ENCODE results near the gene KCNH8. TPM values are rescaled to one million over a fixed set of nuclear protein-coding genes. Genes with fewer than 3 reads are reported as not detected.

The KCNH8 gene
- total and polyA plus RNA-seq, 2 experiments from 2014 or later, result not detected

GRCh38 chr3:19190126-19190525, 41.8 kb downstream of the KCNH8 start:
- no peaks in the 10 kb centered on the region for H3K36me3 ChIP-seq (ENCODE audit: low read depth)
- in situ Hi-C loops (cut with MboI), result no loop called here
- no peak for DNase-seq

GRCh38 chr3:19190602-19191001, 42.3 kb downstream of the KCNH8 start:
- WGBS, 2 experiments (ENCODE audit: low coverage in 1 of 2, low lambda C conversion rate in 2 of 2, missing lambda C conversion rate in 2 of 2), result 32 to 40% methylated on average over 4 of the region's 4 CpGs
- Histone ChIP-seq H3K27ac (no peak overlapping the region), H3K27me3 (replicated peaks; ENCODE audit: insufficient read depth) (no peaks in the 10 kb centered on the region), H3K9me2 (ENCODE audit: insufficient read depth) (no peaks in the 10 kb centered on the region), H3K4me1 (ENCODE audit: insufficient read depth) (no peaks in the 10 kb centered on the region), H3F3A (ENCODE audit: insufficient read depth) (no peaks in the 10 kb centered on the region), H3K79me2 (ENCODE audit: insufficient read depth) (no peaks in the 10 kb centered on the region), H3K4me2 (ENCODE audit: unreplicated experiment) (no peak overlapping the region), H3K9me3 (ENCODE audit: low read depth) (no peaks in the 10 kb centered on the region), H3K36me3 (ENCODE audit: low read depth) (no peaks in the 10 kb centered on the region), H2AFZ (no peak overlapping the region), H3K9ac (no peak overlapping the region), H3K4me3 (no peak overlapping the region), H4K20me1 (ENCODE audit: insufficient read depth) (no peaks in the 10 kb centered on the region)
- DNase-seq, result no peak
- in situ Hi-C loops (cut with MboI), result no loop called here
- TF ChIP-seq EZH2 (IDR thresholded peaks at IDR 0.05; ENCODE audit: insufficient read depth, poor library complexity, severe bottlenecking), result no peak

More at GRCh38 chr3:19190126-19190525, 41.8 kb downstream of the KCNH8 start:
- H2AFZ ChIP-seq, result no peak overlapping the region
- no peaks in the 10 kb centered on the region for H3K79me2 ChIP-seq (ENCODE audit: insufficient read depth)
- H3K9me2 ChIP-seq (ENCODE audit: insufficient read depth), result no peaks in the 10 kb centered on the region
- 0 to 2% methylated on average over 1 of the region's 1 CpG for WGBS, 2 experiments (ENCODE audit: low coverage in 1 of 2, low lambda C conversion rate in 2 of 2, missing lambda C conversion rate in 2 of 2)
- H3K9ac ChIP-seq, result no peak overlapping the region
- H3K4me1 ChIP-seq (ENCODE audit: insufficient read depth), result no peaks in the 10 kb centered on the region
- no peak overlapping the region for H3K4me2 ChIP-seq (ENCODE audit: unreplicated experiment)
- no peaks in the 10 kb centered on the region for H3K9me3 ChIP-seq (ENCODE audit: low read depth)
- H3K27ac ChIP-seq, result no peak overlapping the region
- H3K4me3 ChIP-seq, result no peak overlapping the region
- H4K20me1 ChIP-seq (ENCODE audit: insufficient read depth), result no peaks in the 10 kb centered on the region
- H3F3A ChIP-seq (ENCODE audit: insufficient read depth), result no peaks in the 10 kb centered on the region
- no peaks in the 10 kb centered on the region for H3K27me3 ChIP-seq (replicated peaks; ENCODE audit: insufficient read depth)
- TF ChIP-seq EZH2 (IDR thresholded peaks at IDR 0.05; ENCODE audit: insufficient read depth, poor library complexity, severe bottlenecking) (no peak), EZH2phosphoT487 (IDR thresholded peaks at IDR 0.05; ENCODE audit: insufficient read depth, low read depth) (no peak)

GRCh38 chr3:19199131-19199530, 50.8 kb downstream of the KCNH8 start:
- Histone ChIP-seq H3K4me3 (no peak overlapping the region), H3K4me2 (ENCODE audit: unreplicated experiment) (no peak overlapping the region), H3K36me3 (ENCODE audit: low read depth) (no peaks in the 10 kb centered on the region), H2AFZ (no peak overlapping the region), H3F3A (ENCODE audit: insufficient read depth) (no peaks in the 10 kb centered on the region), H3K27ac (no peak overlapping the region), H3K9ac (no peak overlapping the region), H4K20me1 (ENCODE audit: insufficient read depth) (no peaks in the 10 kb centered on the region), H3K9me3 (ENCODE audit: low read depth) (no peaks in the 10 kb centered on the region), H3K79me2 (ENCODE audit: insufficient read depth) (no peaks in the 10 kb centered on the region), H3K27me3 (replicated peaks; ENCODE audit: insufficient read depth) (no peaks in the 10 kb centered on the region), H3K4me1 (ENCODE audit: insufficient read depth) (no peaks in the 10 kb centered on the region), H3K9me2 (ENCODE audit: insufficient read depth) (no peaks in the 10 kb centered on the region)
- TF ChIP-seq EZH2phosphoT487 (IDR thresholded peaks at IDR 0.05; ENCODE audit: insufficient read depth, low read depth), result no peak
- no peak for TF ChIP-seq EZH2 (IDR thresholded peaks at IDR 0.05; ENCODE audit: insufficient read depth, poor library complexity, severe bottlenecking)
- in situ Hi-C loops (cut with MboI), result no loop called here
- DNase-seq, result no peak
- WGBS, 2 experiments (ENCODE audit: low coverage in 1 of 2, low lambda C conversion rate in 2 of 2, missing lambda C conversion rate in 2 of 2), result 10 to 22% methylated on average over 2 of the region's 2 CpGs

- Histone ChIP-seq H3K4me3 (no peak overlapping the region), H3K4me1 (ENCODE audit: insufficient read depth) (no peaks in the 10 kb centered on the region), H3K27me3 (replicated peaks; ENCODE audit: insufficient read depth) (no peaks in the 10 kb centered on the region), H4K20me1 (ENCODE audit: insufficient read depth) (no peaks in the 10 kb centered on the region), H3K9ac (no peak overlapping the region), H3K36me3 (ENCODE audit: low read depth) (no peaks in the 10 kb centered on the region), H3K79me2 (ENCODE audit: insufficient read depth) (no peaks in the 10 kb centered on the region), H3F3A (ENCODE audit: insufficient read depth) (no peaks in the 10 kb centered on the region), H3K9me3 (ENCODE audit: low read depth) (no peaks in the 10 kb centered on the region), H3K27ac (no peak overlapping the region), H2AFZ (no peak overlapping the region), H3K9me2 (ENCODE audit: insufficient read depth) (no peaks in the 10 kb centered on the region), H3K4me2 (ENCODE audit: unreplicated experiment) (no peak overlapping the region)
- TF ChIP-seq EZH2phosphoT487 (IDR thresholded peaks at IDR 0.05; ENCODE audit: insufficient read depth, low read depth) (no peak), EZH2 (IDR thresholded peaks at IDR 0.05; ENCODE audit: insufficient read depth, poor library complexity, severe bottlenecking) (no peak)
- WGBS, 2 experiments (ENCODE audit: low coverage in 1 of 2, low lambda C conversion rate in 2 of 2, missing lambda C conversion rate in 2 of 2), result 17 to 34% methylated on average over 2 of the region's 2 CpGs
- in situ Hi-C loops (cut with MboI), result no loop called here
- no peak for DNase-seq
These were observed 54.0 kb downstream of the KCNH8 start for GRCh38 chr3:19202303-19202702.

DNA sequence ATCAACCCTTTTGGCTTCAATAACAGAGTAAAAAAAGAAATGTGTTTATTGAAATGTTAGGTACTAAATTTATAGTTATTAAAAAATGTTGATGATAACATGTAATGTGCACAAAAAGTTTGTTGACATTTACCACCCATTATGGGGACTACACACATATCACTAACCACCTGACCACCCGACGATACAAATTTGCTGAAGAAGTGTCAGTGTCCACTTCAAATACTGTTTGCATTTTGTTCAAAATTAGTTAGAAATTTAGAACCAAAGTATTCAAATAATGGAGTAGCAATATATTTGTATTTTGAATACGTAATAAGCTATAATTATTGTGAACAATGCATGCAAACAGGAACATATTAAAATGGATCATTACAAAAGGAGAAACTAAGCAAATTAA, 54.4 kb downstream of the KCNH8 start:
- Histone ChIP-seq H3F3A (ENCODE audit: insufficient read depth) (no peaks in the 10 kb centered on the region), H3K4me2 (ENCODE audit: unreplicated experiment) (no peak overlapping the region), H4K20me1 (ENCODE audit: insufficient read depth) (no peaks in the 10 kb centered on the region), H3K79me2 (ENCODE audit: insufficient read depth) (no peaks in the 10 kb centered on the region), H3K4me3 (no peak overlapping the region), H3K9me3 (ENCODE audit: low read depth) (no peaks in the 10 kb centered on the region), H3K36me3 (ENCODE audit: low read depth) (no peaks in the 10 kb centered on the region), H3K27ac (no peak overlapping the region), H3K4me1 (ENCODE audit: insufficient read depth) (no peaks in the 10 kb centered on the region), H2AFZ (no peak overlapping the region), H3K9me2 (ENCODE audit: insufficient read depth) (no peaks in the 10 kb centered on the region), H3K9ac (no peak overlapping the region), H3K27me3 (replicated peaks; ENCODE audit: insufficient read depth) (no peaks in the 10 kb centered on the region)
- 54 to 55% methylated on average over 3 of the region's 3 CpGs for WGBS, 2 experiments (ENCODE audit: low coverage in 1 of 2, low lambda C conversion rate in 2 of 2, missing lambda C conversion rate in 2 of 2)
- in situ Hi-C loops (cut with MboI), result no loop called here
- DNase-seq, result no peak
- no peak for TF ChIP-seq EZH2phosphoT487 (IDR thresholded peaks at IDR 0.05; ENCODE audit: insufficient read depth, low read depth)
- no peak for TF ChIP-seq EZH2 (IDR thresholded peaks at IDR 0.05; ENCODE audit: insufficient read depth, poor library complexity, severe bottlenecking)
